NCI-H446 treated with DMSO at 0.1 percent for 48 hours (cell line): ENCODE measurements around the gene LRRC37A3.
"Not testable (repeated sequence)": the region's sequence is repeated elsewhere in the genome, so short reads cannot be mapped to it uniquely, and the experiment has no call there.

Experiments
- DNase-seq: peaks from one replicate; lab custom pipeline; 2025; lab: John Stamatoyannopoulos, UW

LRRC37A3 gene

GRCh38 chr17:64926430-64926829 lies 7.2 kb upstream of the LRRC37A3 start:
- DNase-seq = not testable (repeated sequence)

- DNase-seq = not testable (repeated sequence)
Observed at GRCh38 chr17:64925244-64925643, 6.0 kb upstream of the LRRC37A3 start.

GRCh38 chr17:64923051-64923568 lies 3.8 kb upstream of the LRRC37A3 start:
- DNase-seq = not testable (repeated sequence)

- DNase-seq = no peak
Observed at GRCh38 chr17:64920419-64921172, 1.3 kb upstream of the LRRC37A3 start.

- DNase-seq = no peak
Observed at GRCh38 chr17:64920026-64920418, 744 bp upstream of the LRRC37A3 start.

- DNase-seq = not testable (repeated sequence)
Observed at GRCh38 chr17:64918842-64919288, 413 bp downstream of the LRRC37A3 start.

- DNase-seq = not testable (repeated sequence)
Observed at GRCh38 chr17:64917540-64917939, 1.7 kb downstream of the LRRC37A3 start.

GRCh38 chr17:64915244-64915643 lies 4.0 kb downstream of the LRRC37A3 start:
- DNase-seq = not testable (repeated sequence)

GRCh38 chr17:64910191-64910514 lies 9.1 kb downstream of the LRRC37A3 start:
- DNase-seq = not testable (repeated sequence)

- DNase-seq = not testable (repeated sequence)
Observed at GRCh38 chr17:64909511-64910190, 9.6 kb downstream of the LRRC37A3 start.

- DNase-seq = not testable (repeated sequence)
Observed at GRCh38 chr17:64904069-64904468, 15.2 kb downstream of the LRRC37A3 start.

- DNase-seq = not testable (repeated sequence)
Observed at GRCh38 chr17:64897136-64897535, 22.1 kb downstream of the LRRC37A3 start.

- not testable (repeated sequence) for DNase-seq
Observed at GRCh38 chr17:64874210-64874609, 45.1 kb downstream of the LRRC37A3 start.

- not testable (repeated sequence) for DNase-seq
Observed at GRCh38 chr17:64847504-64848466, 71.5 kb downstream of the LRRC37A3 start.

- DNase-seq = not testable (repeated sequence)
Observed at GRCh38 chr17:64846892-64847291, 72.4 kb downstream of the LRRC37A3 start.

- DNase-seq = not testable (repeated sequence)
Observed at GRCh38 chr17:64843918-64844317, 75.4 kb downstream of the LRRC37A3 start.

GRCh38 chr17:64842900-64843299 lies 76.4 kb downstream of the LRRC37A3 start:
- not testable (repeated sequence) for DNase-seq

GRCh38 chr17:64840960-64841359 lies 78.3 kb downstream of the LRRC37A3 start:
- not testable (repeated sequence) for DNase-seq

- not testable (repeated sequence) for DNase-seq
Observed at GRCh38 chr17:64838513-64838912, 80.8 kb downstream of the LRRC37A3 start.

GRCh38 chr17:64837018-64837761 lies 82.1 kb downstream of the LRRC37A3 start:
- not testable (repeated sequence) for DNase-seq

- not testable (repeated sequence) for DNase-seq
Observed at GRCh38 chr17:64836623-64837017, 82.7 kb downstream of the LRRC37A3 start.
